Astrocyte of the cerebellum (primary cell): ENCODE measurements around the gene WDR59.

Source experiments
- DNase-seq: peaks from one replicate; pipeline ENCODE4 v3.0.0-alpha.2; 2011; ENCODE audit warnings: low read depth
- H3K4me3 ChIP-seq: 2 replicates; pipeline ENCODE4 v1.5.1; 2011; ENCODE audit warnings: mild to moderate bottlenecking, low read depth, low read length, moderate library complexity
- in situ Hi-C: cut with HindIII; loops from 2 replicates; pipeline ENCODE4 v1.10.0; 2017; ENCODE audit warnings: low sequenced_read_pairs
- TF ChIP-seq, protein P1 (sequence below): IDR thresholded peaks from 2 replicates; pipeline ENCODE4 v1.5.1; 2012; ENCODE audit warnings: low read length, low read depth, moderate library complexity, mild to moderate bottlenecking; ENCODE audit errors: missing control alignments

The WDR59 gene

DNA sequence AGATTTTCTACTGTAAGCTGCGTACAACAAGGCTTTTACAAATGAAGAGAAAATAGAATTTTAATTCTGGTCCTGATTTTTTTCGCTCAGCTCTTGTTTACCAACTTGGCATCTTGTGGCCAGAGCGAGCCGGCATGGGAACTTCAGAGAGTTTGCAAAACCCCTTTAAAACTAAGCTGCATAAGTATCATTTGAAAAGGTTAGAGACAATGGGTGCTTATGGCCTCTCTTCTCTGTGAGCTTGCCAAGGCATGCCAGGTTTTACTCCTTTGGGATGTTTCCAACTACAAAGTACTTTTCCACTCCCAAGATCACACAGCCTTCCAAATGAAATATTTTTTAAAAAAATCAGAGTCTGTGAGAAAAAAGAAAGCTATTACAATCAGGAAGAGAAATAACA lies 147.9 kb downstream of the WDR59 start:
- no peak for DNase-seq
- H3K4me3 ChIP-seq, result no peak overlapping the region
- TF ChIP-seq, protein P1, sequence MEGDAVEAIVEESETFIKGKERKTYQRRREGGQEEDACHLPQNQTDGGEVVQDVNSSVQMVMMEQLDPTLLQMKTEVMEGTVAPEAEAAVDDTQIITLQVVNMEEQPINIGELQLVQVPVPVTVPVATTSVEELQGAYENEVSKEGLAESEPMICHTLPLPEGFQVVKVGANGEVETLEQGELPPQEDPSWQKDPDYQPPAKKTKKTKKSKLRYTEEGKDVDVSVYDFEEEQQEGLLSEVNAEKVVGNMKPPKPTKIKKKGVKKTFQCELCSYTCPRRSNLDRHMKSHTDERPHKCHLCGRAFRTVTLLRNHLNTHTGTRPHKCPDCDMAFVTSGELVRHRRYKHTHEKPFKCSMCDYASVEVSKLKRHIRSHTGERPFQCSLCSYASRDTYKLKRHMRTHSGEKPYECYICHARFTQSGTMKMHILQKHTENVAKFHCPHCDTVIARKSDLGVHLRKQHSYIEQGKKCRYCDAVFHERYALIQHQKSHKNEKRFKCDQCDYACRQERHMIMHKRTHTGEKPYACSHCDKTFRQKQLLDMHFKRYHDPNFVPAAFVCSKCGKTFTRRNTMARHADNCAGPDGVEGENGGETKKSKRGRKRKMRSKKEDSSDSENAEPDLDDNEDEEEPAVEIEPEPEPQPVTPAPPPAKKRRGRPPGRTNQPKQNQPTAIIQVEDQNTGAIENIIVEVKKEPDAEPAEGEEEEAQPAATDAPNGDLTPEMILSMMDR, result no peak
- in situ Hi-C loops, result no loop called here

DNA sequence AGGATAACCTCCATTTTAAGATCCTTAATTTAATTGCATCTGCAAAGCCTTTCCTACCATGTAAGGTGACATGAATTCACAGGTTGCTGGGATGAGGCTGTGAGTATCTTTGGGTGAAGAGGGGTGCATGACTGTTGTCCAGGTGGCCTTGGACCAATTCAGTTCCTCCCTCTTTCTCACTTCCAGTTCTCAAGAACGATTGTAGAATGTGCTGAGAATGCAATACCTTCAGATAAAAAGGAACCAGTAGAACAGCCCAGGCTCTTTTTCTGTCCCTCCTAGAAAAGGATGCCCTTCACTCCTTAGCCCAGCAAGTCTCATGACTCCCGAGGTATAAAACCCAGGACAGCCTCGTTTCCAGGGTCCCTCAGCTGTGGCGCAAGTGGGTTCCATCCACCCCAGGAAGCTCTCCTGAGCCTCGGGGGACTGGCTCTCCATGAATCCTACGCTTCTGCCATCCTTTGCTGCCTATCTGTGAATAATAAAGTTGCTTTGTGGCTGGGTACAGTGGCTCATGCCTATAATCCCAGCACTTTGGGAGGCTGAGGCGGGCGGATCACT lies 148.7 kb downstream of the WDR59 start:
- in situ Hi-C loops, result no loop called here

DNA sequence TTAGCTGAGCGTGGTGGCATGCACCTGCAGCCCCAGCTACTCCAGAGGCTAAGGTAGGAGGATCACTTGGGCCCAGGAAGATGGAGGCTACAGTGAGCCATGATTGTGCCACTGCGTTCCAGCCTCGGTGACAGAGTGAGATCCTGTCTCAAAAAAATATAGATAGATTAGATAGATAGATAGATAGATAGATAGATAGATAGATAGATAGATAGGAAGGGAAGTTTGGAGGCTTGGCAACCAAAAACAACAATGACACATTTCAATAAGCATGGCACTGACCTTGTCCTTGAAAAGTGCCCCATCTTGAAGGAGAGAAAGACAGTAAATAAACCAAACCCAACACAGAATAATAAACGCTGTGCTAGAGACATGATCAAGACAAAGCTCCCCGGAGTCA lies 152.7 kb downstream of the WDR59 start:
- in situ Hi-C loops, result no loop called here

More for the DNA sequence above, 148.7 kb downstream of the WDR59 start:
- H3K4me3 ChIP-seq, result no peak overlapping the region
- TF ChIP-seq, protein P1, result no peak
- DNase-seq, result no peak

DNA sequence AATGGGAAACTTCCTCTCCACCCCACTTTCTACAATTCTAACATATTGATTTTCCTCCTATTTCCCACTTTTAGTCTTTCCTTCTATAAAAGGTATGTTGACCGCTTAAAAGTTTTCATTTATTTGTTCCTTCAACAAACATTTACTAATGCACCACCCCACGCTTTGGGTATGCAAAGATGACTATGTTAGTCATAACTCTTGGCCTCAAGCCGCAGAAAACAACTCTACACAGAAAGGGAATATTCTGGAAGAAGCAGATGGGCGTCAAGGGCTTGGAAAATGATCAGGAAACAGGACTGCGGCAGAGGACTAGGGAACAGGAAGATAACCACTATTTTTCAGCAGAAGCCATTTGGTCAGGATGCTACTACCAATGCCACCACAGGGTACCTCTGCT lies 153.5 kb downstream of the WDR59 start:
- TF ChIP-seq, protein P1, result no peak
- no peak for DNase-seq
- in situ Hi-C loops, result no loop called here

More for the DNA sequence above, 152.7 kb downstream of the WDR59 start:
- TF ChIP-seq, protein P1, result no peak
- no peak for DNase-seq
- no peak overlapping the region for H3K4me3 ChIP-seq

DNA sequence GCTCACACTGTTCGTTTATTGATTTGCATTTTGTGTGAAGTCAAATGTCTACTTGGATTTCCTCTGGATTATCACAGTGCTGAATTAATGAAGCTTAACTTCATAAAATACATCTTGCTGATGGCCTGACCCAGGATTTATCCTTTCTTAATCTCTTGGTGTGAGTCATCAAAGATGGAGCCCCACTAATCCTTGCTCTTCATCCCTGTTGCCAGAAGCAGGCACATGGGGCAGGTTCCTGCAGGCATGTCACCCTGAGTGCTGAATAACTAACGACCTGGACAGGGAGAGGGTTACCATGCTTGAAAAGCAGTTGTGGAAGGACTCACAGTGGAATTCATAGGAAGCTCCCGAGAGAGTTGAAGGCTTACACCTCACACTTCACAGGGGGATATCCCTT lies 154.3 kb downstream of the WDR59 start:
- no peak overlapping the region for H3K4me3 ChIP-seq
- DNase-seq, result no peak
- TF ChIP-seq, protein P1, result no peak
- in situ Hi-C loops, result no loop called here

More for the DNA sequence above, 153.5 kb downstream of the WDR59 start:
- no peak overlapping the region for H3K4me3 ChIP-seq

DNA sequence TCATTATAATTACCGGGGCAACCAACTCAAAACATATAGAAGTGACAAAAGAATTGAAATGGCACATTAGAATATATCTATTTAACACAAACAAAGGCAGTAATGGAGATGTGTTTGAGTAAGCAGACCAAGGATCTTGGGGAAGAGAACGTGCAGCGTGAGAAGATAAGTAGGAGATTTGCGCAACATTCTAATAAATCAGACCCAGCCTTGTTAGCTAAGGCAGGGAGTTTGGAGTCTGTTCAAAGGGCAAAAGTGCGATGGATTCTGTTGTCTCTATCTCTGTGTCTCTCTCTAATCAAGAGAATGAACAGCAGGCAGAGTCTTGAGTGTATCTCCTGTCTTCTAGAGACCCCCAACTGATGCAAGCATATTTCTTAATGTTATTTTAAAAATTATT lies 155.3 kb downstream of the WDR59 start:
- in situ Hi-C loops, result no loop called here
- TF ChIP-seq, protein P1, result no peak
- no peak overlapping the region for H3K4me3 ChIP-seq
- DNase-seq, result no peak
